ENCODE data around the gene RCL1. TPM values are rescaled to one million over a fixed set of nuclear protein-coding genes. Genes with fewer than 3 reads are reported as not detected.
"Not testable (repeated sequence)": the region's sequence is repeated elsewhere in the genome, so short reads cannot be mapped to it uniquely, and the experiment has no call there.

The RCL1 gene
- polyA plus RNA-seq, 3 donors, result 18.2 to 18.7 (median 18.3) TPM

DNA sequence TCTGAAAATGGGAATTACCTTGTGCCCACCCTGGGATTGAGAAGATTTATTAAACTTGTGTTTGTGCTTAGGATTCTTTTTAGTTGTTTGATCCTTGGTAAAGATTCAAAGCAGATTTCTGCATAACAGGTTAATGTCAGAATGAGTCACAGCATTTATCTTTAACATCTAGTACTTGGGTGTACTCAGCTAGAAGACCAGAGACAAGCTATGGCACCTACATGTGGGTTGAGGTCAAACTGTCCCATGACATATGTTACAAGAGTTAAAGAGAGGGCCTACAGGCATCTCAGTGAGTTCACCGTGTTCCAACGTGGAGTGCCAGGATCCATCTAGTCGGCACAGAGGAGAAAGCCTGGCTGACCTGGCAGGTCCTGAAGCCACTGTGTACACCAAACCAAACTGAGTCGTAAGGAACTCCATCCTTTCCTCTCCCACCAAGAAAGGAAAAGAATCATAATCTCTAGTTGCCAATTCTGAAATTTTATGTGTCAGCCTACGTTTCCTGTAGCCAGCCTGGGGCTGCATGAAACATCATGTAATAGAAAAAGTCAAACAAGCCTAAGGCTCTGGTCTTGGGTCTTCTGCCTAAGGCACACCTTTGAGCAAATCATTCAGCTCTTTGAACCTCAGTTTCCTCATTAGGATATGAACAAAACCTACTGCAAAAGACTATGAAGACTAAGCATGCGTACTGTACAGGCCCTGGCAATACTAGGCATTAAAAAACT lies 73.7 kb downstream of the RCL1 start:
- no peak for DNase-seq

DNA sequence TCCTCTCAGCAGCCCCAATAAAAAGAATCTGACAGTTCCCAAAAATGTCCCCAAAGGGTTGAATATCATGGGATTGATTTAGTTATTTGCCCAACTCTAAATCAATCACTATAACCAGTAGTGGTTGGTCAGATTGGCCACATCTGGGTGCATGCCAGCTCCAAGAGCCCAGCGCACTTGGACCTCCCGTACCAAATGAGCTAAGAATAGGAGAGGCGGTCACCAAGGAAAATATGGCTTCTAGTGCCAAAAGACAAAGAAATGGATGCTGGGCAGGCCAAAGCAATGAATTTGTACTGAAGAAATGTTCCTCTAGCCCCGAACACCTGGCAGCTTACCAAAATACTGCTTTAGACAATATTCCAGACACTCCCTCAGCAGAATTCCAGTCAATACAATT lies 80.3 kb downstream of the RCL1 start:
- no peak for DNase-seq

DNA sequence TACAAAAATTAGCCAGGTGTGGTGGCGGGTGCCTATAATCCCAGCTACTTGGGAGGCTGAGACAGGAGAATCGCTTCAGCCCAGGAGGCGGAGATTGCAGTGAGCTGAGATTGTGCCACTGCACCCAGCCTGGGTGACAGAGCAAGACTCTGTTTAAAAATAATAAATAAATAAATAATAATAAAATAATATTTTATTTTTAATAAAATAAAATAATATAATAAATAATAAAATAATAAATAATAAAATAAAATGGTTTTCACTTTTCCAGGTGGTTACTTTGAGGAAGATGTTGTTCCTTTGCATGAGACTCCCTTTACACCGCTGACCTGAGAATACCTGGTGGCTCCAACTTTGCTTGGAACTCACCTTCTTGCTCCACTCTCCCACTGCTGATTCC lies 82.8 kb downstream of the RCL1 start:
- DNase-seq, result no peak

DNA sequence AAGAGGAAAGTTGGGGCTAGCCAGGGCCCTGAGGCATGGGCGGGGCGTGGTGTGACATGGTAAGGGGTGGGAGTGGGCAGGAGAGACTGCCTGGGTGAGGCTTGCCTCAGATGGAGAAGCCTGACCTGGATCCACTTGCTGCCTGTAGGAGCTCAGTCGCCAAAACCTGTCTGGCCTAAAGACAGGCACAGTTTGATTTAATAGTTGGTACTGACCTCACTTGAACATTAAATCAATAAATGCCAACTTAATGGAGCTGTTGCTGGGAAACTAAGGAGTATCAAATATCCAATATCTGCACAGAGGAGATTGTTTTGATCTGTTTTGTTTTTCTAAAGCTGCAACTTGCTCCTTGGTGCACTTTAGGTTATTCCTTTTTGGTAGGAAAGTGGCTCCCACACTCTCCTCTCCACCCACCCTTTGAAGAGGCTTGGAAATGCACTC lies 86.4 kb downstream of the RCL1 start:
- peak; percentile 53 for DNase-seq

DNA sequence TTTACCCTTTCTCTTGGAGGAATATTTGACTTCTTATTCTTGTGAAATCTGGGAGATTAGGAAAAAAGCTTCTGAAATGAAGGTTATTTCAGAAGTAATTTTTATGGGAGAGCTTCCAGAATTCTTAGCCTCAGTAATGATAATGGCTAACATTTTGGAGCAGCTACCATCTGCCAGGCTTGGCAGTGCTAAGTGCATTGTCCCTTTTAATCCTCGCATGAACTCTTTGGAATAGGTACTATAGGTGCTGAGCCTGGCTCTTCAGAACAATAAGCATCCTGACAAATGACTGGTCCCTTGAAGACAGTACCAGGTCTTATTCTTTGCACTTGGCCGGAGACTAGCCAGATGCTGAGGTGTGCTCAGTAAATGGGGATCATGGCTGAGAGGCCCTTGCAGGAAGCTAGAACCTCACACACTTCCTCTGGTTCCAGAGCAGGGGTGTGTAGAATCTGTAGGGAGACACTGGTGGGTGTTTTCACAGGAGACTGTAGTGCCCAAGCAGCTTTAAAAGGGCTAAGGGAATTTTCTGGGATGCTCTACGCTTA lies 90.7 kb downstream of the RCL1 start:
- DNase-seq, result no peak

DNA sequence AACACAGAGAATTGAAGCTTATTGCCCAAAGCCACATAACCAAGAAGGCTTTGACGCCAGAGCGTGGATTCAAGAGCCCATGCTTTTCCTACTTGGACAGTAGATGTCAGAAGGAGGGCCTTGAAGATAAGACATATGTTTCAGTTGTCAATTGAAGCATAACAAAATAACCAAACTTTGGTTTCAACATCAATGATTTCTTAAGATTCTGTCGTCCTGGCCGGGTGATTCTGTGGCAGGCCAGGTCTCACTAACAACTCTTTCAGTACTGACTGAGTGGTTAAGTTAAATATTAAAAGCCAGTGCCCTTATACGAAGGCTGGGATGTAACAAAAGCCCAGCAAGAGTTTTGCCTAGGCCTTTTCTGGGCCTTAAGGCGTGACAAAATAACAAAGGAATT lies 94.0 kb downstream of the RCL1 start:
- DNase-seq, result peak; percentile 34

DNA sequence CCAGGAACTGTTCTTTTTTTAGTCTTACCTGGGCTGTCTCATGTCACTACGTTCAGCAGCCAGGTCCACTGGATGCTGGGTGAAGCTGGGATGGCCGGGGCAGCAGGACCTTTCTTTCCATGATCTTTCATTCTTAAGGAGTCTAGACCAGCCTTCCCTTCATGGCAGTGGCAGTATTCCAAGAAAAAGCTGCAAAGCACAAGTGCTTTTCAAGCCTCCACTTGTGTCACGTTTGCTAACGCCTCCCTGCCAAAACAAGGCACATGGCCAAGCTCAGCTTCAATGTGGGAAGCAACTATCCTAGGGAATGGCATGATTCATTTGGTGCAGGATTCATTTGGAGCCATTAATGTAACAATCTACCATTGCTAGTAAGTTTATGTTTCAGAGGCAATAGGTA lies 94.8 kb downstream of the RCL1 start:
- DNase-seq, result no peak

DNA sequence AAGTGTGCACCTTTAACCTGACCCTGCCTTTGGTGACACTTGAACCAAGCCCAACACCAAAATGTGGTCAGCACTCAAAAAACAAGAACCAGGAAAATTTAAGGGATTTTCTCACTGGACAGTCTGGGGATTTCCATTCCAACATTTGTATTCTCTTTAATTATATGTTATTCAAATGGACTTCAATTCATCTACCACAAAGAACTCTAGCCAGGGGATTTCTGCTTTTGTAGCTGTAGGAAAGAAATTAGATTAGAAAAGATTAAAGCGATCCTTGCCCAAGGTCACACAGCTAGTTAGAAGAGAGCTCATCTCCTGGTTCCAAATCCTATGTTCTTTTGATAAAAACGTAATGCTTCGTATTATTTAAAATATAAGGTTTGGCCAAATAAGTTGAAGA lies 97.5 kb downstream of the RCL1 start:
- no peak for DNase-seq

DNA sequence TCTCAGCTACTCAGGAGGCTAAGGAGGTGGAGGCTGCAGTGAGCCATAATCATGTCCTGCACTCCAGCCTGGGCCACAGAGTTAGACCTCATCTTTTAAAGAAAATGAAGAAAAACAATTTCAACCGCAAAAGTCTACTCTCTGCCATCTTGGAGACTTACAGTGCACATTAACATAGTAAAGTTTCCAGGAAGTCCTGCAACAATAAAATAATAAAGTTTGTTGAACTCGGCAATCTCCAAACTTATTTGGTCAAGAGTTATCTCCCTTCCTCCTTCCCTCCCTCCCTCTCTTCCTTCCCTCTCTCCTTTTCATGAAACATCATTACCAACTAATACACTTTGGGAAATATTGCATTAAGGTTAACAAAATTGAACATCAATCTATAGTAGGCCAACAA lies 98.2 kb downstream of the RCL1 start:
- DNase-seq, result no peak

DNA sequence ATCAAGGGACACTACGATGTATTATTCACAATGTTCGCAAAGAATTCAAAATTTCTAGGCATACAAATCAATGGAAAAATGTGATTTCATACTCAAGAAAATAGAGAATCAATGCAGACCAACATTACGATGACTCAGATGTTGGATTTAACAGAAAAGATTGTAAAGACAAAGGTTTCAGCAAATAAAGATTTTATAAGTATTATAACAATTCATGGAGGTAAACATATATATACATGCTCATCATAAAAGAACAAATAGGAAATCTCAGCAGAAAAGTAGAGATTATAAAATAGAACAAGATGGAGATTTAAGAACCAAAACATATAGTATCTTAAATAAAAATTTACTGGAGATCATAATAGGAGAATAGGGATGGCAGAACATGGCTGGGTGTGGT lies 98.9 kb downstream of the RCL1 start:
- no peak for DNase-seq

DNA sequence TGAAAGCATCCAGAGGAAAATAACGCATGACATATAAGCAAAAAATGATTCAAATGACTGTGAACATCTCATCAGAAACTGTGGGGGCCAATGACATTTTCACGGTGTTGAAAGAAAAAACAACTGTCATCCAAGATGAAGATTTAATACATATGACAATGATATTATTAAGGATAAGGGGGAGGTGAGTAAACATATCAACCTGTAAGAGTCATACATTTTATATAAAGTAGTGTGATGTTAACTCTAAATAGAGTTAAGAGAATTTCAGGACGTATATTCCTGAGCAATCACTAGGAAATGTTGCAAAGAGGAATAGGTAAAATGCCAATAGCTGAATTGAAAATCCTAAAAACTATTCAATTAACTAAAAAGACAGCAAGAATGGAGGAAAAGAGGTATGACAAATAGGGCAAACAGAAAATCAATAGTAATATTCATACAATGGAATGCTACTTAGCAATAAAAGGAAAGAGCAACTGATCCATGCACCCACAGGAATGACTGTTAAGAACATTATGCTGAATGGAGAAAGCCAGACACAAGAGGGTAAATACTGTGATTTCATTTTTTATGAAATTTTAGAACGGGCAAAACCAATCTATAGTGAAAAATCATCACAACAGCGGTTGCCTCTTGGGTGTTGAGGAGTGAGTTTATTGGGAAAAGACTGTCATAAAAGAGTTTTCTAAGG lies 99.9 kb downstream of the RCL1 start:
- DNase-seq, result no peak

DNA sequence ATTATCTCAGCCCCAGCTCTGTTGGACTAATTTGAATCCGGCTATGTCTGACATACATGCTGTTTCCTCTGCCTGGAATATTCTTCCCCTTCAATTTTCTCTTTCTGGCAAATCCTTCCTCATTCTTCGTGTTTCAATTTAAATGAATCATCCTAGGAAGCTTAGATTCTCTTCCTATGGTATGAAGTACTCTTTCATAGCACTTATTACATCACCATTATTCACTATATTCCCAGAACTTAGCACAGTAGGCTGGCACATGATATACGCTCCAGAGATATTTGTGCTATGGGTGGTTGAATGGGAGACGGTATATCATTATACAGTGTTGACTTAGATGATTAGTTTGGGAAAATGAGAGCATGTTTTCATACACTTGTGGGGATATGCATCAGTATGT lies 101.3 kb downstream of the RCL1 start:
- no peak for DNase-seq

DNA sequence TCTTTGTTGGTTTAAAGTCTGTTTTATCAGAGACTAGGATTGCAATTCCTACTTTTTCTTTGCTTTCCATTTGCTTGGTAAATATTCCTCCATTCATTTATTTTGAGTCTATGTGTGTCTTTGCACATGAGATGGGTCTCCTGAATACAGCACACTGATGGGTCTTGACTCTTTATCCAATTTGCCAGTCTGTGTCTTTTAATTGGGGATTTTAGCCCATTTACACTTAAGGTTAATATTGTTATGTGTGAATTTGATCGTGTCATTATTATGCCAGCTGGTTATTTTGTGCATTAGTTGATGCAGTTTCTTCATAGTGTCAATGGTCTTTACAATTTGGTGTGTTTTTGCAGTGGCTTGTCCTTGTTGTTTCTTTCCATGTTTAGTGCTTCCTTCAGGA lies 107.1 kb downstream of the RCL1 start:
- DNase-seq, result not testable (repeated sequence)

DNA sequence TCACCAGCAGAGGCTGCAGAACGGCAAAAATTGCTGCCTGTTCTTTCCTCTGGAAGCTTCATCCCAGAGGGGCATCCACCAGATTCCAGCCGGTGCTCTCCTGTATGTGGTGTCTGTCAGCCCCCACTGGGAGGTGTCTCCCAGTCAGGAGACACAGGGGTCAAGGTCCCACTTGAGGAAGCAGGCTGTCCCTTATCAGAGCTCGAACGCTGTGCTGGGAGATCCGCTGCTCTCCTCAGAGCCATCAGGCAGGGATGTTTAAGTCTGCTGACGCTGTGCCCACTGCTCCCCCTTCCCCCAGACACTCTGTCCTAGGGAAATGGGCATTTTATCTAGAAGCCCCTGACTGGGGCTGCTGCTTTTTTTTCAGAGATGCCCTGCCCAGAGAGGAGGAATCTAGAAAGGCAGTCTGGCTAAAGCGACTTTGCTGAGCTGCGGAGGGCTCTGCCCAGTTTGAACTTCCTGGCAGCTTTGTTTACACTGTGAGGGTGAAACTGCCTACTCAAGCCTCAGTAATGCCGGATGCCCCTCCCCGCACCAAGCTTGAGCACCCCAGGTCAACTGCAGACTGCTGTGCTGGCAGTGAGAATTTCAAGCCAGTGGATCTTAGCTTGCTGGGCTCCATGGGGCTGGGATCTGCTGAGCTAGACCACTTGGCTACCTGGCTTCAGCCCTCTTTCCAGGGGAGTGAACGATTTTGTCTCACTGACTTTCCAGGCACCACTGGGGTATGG lies 108.8 kb downstream of the RCL1 start:
- DNase-seq, result not testable (repeated sequence)

DNA sequence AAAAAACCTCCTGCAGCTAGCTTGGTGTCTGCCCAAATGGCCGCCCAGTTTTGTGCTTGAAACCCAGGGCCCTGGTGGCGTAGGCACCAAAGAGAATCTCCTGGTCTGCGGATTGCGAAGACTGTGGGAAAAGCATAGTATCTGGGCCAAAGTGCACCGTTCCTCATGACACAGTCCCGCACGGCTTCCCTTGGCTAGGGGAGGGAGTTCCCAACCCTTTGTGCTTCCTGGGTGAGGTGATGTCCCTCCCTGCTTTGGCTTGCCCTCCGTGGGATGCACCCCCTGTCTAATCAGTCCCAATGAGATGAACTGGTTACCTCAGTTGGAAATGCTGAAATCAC lies 109.4 kb downstream of the RCL1 start:
- no peak for DNase-seq

DNA sequence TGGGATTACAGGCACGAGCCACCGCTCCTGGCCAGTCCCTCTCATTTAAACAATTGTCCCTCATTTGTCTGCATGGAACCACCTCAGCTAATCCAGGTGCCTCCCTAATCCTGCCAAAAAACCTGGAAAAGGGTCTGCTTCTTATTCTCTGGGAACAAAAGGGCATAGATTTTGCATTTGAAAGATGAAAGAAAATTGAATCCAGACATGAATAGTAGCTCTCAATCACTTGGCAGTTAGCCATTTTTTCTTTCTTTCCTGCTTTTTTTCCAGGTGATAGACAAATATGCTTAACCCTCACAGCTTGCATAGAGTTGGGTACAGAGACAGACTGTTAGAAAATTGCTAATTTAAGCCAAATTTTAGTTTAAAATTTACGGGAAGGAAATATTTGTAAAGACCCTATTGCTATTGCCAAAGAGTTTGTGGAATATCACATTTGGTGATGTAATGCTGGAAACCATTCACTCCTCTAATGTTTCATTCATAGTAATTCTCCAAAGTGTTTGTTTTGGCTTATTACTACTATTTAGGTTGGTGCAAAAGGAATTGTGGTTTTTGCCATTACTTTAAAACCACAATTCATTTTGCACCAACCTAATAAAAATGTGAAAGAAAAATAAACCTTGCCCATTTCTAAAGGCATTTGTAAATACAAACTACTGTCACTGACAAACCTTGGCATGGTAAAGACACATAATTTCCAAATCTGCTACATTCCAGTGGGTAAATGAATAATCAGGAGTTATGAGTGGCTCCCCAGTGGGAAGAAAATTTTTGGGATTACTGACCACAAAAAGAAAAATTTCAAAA lies 111.8 kb downstream of the RCL1 start:
- DNase-seq, result no peak

DNA sequence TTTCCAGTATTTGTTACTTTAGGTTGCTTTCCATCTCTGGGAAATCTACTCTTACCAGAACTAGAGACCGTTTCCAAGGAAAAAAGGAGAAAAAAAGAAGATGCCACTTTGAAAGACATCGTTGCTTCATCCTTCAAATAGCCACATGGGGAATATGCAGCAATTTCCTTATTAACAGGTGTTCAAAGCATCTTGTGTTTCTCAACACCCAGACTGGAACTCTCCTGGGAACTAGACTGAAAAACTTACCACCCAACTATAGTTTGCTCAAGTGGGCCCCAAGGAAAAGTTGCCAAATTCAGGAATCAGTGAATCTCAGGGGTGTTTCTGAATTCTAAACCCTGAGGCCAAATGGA lies 112.4 kb downstream of the RCL1 start:
- no peak for DNase-seq

Other genes with a start within 250 kb of the RCL1 start
- gene PLPP6, start 130.7 kb upstream of the RCL1 start, polyA plus RNA-seq (ENCODE audit: insufficient read length in 3 of 3), result 10 to 100 TPM; 16.2 to 18.1 (median 17.3) TPM
- 1 to 10 TPM; 2.5 to 6.7 (median 4.6) TPM for gene SPATA6L, start 126.5 kb upstream of the RCL1 start, polyA plus RNA-seq (ENCODE audit: insufficient read length in 3 of 3)
- gene CDC37L1, start 113.4 kb upstream of the RCL1 start, polyA plus RNA-seq (ENCODE audit: insufficient read length in 3 of 3), result 10 to 100 TPM; 18.8 to 19.3 (median 19.2) TPM
- gene AK3, start 51.7 kb upstream of the RCL1 start, polyA plus RNA-seq (ENCODE audit: insufficient read length in 3 of 3), result 100 to 1,000 TPM in 2 of 3 donors, 10 to 100 TPM in 1; 81.9 to 114 (median 104) TPM
- 10 to 100 TPM; 11.3 to 14.4 (median 13.9) TPM for gene JAK2, start 192.3 kb downstream of the RCL1 start, polyA plus RNA-seq (ENCODE audit: insufficient read length in 3 of 3)

Measured in renal pelvis (tissue), 4 donors.